Muscle of back (tissue), 11 donors: ENCODE data around the gene APOBEC3B. TPM values are rescaled to one million over a fixed set of nuclear protein-coding genes. Genes with fewer than 3 reads are reported as not detected.
A peak's percentile ranks its signal among the peaks of the same experiment; 100 is the strongest.
"Not testable (repeated sequence)": the region's sequence is repeated elsewhere in the genome, so short reads cannot be mapped to it uniquely, and the experiment has no call there.

ENCODE experiments used
- DNase-seq, 3 donors: peaks; one replicate each; pipeline versions ENCODE4 v3.0.0 to v3.0.0-alpha.2; 2013
- polyA plus RNA-seq, 10 donors: library from polyadenylated mRNA; unstranded; fragments of 120-200 nt; gene quantifications; one replicate each; pipeline ENCODE4 v1.2.1, GENCODE V29; 2013; ENCODE audit not compliant: insufficient read length in 10 of 10

APOBEC3B gene
- polyA plus RNA-seq, 10 donors = 0.77 to 5.8 (median 3.8) TPM

DNA sequence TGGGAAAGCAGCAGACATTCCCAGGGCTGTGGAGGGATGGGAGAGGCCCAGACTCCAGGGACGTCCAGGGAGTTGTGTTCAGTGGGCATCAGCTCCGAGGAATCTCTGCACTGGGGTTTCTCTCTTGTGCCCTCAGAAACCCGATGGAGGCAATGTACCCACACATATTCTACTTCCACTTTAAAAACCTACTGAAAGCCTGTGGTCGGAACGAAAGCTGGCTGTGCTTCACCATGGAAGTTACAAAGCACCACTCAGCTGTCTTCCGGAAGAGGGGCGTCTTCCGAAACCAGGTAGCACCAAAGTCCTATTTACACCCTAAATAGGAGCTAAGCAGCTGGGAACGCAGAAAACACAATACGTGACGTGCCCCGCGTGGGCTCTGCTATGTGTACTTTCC, 47.1 kb downstream of the APOBEC3B start:
- no peak for DNase-seq

DNA sequence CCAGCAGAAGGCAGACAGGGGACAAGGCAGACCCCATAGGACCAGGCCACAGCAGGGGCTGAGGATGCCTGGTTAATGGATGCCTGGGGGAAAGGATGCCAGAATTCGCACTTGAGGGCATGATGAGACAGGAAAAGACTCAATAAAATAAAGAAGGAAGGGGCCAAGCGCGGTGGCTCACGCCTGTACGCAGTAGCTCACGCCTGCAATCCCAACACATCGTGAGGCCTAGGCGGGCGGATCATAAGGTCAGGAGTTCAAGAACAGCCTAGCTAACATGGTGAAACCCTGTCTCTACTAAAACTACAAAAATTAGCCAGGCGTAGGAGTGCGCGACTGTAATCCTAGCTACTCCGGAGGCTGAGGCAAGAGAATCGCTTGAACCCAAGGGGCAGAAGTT, 48.6 kb downstream of the APOBEC3B start:
- no peak for DNase-seq

GRCh38 chr22:39031434-39032295, 49.5 kb downstream of the APOBEC3B start:
- DNase-seq = not testable (repeated sequence)

DNA sequence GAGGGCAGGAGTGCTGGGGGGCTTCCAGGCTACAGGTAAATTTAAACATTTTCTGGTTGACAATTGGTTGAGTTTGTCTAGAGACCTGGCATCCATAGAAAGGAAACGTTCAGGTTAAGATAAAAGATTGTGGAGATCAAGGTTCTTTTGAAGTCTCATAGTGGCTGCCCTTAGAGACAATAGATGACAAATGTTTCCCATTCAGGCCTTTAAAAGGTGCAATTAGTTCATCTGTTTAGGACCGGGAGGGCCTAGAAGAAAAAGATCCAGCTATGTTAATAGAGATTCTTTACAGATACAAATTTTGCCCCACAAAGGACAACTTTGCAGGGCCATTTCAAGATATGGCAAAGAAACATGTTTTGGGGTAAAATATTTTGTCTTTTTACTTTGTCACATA, 54.9 kb downstream of the APOBEC3B start:
- DNase-seq = not testable (repeated sequence)

GRCh38 chr22:39039306-39040126, 57.4 kb downstream of the APOBEC3B start:
- DNase-seq = no peak

DNA sequence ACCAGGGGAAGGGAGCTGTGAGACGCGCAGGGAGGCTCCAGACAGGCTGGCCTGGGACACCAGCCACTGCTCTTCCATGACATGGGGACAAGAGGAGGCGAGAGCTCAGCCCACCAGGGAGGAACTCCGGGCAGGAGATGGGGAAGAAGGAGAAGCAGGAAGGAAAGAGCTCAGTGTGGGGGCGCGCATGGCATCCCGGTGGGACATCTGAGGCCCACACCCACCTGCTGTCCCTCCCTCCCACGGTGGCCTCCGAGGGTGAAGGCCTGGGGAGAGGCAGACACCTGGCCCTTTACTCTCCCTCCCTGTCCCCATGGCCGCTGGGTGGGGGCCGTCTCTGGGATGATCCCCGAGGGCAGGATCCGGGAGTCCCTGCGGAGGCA, 58.0 kb downstream of the APOBEC3B start:
- peak in 1 of 3 donors; percentile 27 for DNase-seq

- DNase-seq = peak; percentile 31 to 72 (median 34)
These were observed 58.6 kb downstream of the APOBEC3B start, which contains the start of gene APOBEC3F for GRCh38 chr22:39040538-39041296. TSS of gene APOBEC3F (plus strand) at chr22:39040864. CDS start at chr22:39040961, 97 bp downstream.

DNA sequence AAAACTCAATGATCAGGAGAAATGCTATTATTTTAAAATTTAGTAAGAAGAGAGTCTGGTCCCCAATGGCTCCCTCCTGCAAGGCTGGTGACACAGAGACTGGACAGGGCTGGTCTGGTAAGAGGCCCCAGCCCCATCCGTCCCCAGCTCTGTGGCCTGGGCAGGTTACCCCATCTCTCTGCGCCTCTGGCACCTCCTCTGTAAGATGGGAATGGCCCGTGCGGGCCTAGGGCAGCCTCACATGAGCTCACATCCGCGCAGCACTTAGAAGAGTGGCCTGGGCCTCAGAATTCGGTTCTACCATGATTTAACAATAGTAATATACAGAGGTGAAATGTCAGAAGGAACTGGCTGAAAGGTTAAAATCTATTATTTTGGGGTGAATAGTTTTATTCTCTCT, 59.8 kb downstream of the APOBEC3B start:
- DNase-seq = no peak

Other genes with a start within 250 kb of the APOBEC3B start
- 10 to 100 TPM; 36.5 to 60.6 (median 49.0) TPM for gene SUN2, start 226.3 kb upstream of the APOBEC3B start, polyA plus RNA-seq
- 10 to 100 TPM in 8 of 10 donors, 1 to 10 TPM in 2; 8.6 to 18.1 (median 11.9) TPM for gene DNAL4, start 188.2 kb upstream of the APOBEC3B start, polyA plus RNA-seq
- 1 to 10 TPM; 4.0 to 6.4 (median 4.9) TPM for gene NPTXR, start 138.3 kb upstream of the APOBEC3B start, polyA plus RNA-seq
- gene CBX6, start 110.1 kb upstream of the APOBEC3B start, polyA plus RNA-seq = 10 to 100 TPM; 21.8 to 49.6 (median 30.8) TPM
- 1 to 10 TPM in 2 of 10 donors, under 1 TPM in 3, not detected in 5; 0.26 to 2.1 (median 0.70) TPM for gene APOBEC3A, start 24.7 kb upstream of the APOBEC3B start, polyA plus RNA-seq
- gene APOBEC3C, start 31.9 kb downstream of the APOBEC3B start, polyA plus RNA-seq = 1 to 10 TPM; 4.4 to 8.3 (median 6.4) TPM
- 1 to 10 TPM in 4 of 10 donors, under 1 TPM in 6; 0.21 to 1.7 (median 0.88) TPM for gene APOBEC3D, start 38.8 kb downstream of the APOBEC3B start, polyA plus RNA-seq
- 1 to 10 TPM; 1.8 to 4.4 (median 3.1) TPM for gene APOBEC3F, start 58.5 kb downstream of the APOBEC3B start, polyA plus RNA-seq
- 1 to 10 TPM; 2.3 to 6.5 (median 3.9) TPM for gene APOBEC3G, start 94.9 kb downstream of the APOBEC3B start, polyA plus RNA-seq
- under 1 TPM in 1 of 10 donors, not detected in 9; 0.33 TPM for gene APOBEC3H, start 114.9 kb downstream of the APOBEC3B start, polyA plus RNA-seq
- gene CBX7, start 170.3 kb downstream of the APOBEC3B start, polyA plus RNA-seq = 1 to 10 TPM; 2.7 to 4.9 (median 3.6) TPM